Rectal smooth muscle tissue (tissue), 1 donor: ENCODE measurements around the gene TEX11.
"Not testable (repeated sequence)": the region's sequence is repeated elsewhere in the genome, so short reads cannot be mapped to it uniquely, and the experiment has no call there.

ENCODE experiments used
- H3K27ac ChIP-seq: one replicate; pipeline ENCODE4 v1.7.0; 2013; ENCODE audit warnings: low read depth, low read length, inconsistent platforms
- H3K27me3 ChIP-seq: one replicate; pipeline ENCODE4 v1.7.0; 2013; ENCODE audit warnings: low read length; ENCODE audit not compliant: control insufficient read depth, insufficient read depth
- H3K36me3 ChIP-seq: one replicate; pipeline ENCODE4 v1.7.0; 2013; ENCODE audit warnings: low read length; ENCODE audit not compliant: control insufficient read depth, insufficient read depth
- H3K4me1 ChIP-seq: one replicate; pipeline ENCODE4 v1.7.0; 2013; ENCODE audit warnings: low read length; ENCODE audit not compliant: control insufficient read depth, insufficient read depth
- H3K4me3 ChIP-seq: one replicate; pipeline ENCODE4 v1.7.0; 2013; ENCODE audit warnings: low read length
- H3K9ac ChIP-seq: one replicate; pipeline ENCODE4 v1.7.0; 2013; ENCODE audit warnings: low read length

TEX11 gene

GRCh38 chrX:70908541-70908940, at the start of gene TEX11:
Gene TEX11, minus strand, starts transcription at chrX:70908711. Its CDS starts 922 bp downstream, at chrX:70907789.
- H3K27me3 ChIP-seq, result no peaks in the 10 kb centered on the region
- no peaks in the 10 kb centered on the region for H3K36me3 ChIP-seq
- no peak within 1 kb of the TSS for H3K27ac ChIP-seq
- H3K4me3 ChIP-seq, result no peak within 1 kb of the TSS
- no peak within 1 kb of the TSS for H3K9ac ChIP-seq
- no peaks in the 10 kb centered on the region for H3K4me1 ChIP-seq

GRCh38 chrX:70954871-70955270, 46.4 kb upstream of the TEX11 start:
- H3K27me3 ChIP-seq, result no peaks in the 10 kb centered on the region
- no peaks in the 10 kb centered on the region for H3K36me3 ChIP-seq
- no peaks in the 10 kb centered on the region for H3K4me1 ChIP-seq
- no peak overlapping the region for H3K4me3 ChIP-seq
- no peak overlapping the region for H3K27ac ChIP-seq
- H3K9ac ChIP-seq, result no peak overlapping the region

GRCh38 chrX:70924294-70924911, 15.9 kb upstream of the TEX11 start:
- Histone ChIP-seq H3K4me3 (no peak overlapping the region), H3K36me3 (no peaks in the 10 kb centered on the region), H3K4me1 (no peaks in the 10 kb centered on the region), H3K27ac (no peak overlapping the region), H3K9ac (no peak overlapping the region), H3K27me3 (no peaks in the 10 kb centered on the region)

GRCh38 chrX:70922774-70923473, 14.4 kb upstream of the TEX11 start:
- no peak overlapping the region for H3K27ac ChIP-seq
- H3K4me3 ChIP-seq, result no peak overlapping the region
- H3K9ac ChIP-seq, result no peak overlapping the region
- no peaks in the 10 kb centered on the region for H3K27me3 ChIP-seq
- no peaks in the 10 kb centered on the region for H3K36me3 ChIP-seq
- no peaks in the 10 kb centered on the region for H3K4me1 ChIP-seq

GRCh38 chrX:70921709-70922352, 13.3 kb upstream of the TEX11 start:
- Histone ChIP-seq H3K9ac (no peak overlapping the region), H3K4me1 (no peaks in the 10 kb centered on the region), H3K36me3 (no peaks in the 10 kb centered on the region), H3K27me3 (no peaks in the 10 kb centered on the region), H3K4me3 (no peak overlapping the region), H3K27ac (no peak overlapping the region)

GRCh38 chrX:70916754-70917153, 8.2 kb upstream of the TEX11 start:
- H3K27ac ChIP-seq, result no peak overlapping the region
- no peaks in the 10 kb centered on the region for H3K36me3 ChIP-seq
- no peak overlapping the region for H3K9ac ChIP-seq
- H3K4me3 ChIP-seq, result no peak overlapping the region
- H3K27me3 ChIP-seq, result no peaks in the 10 kb centered on the region
- no peaks in the 10 kb centered on the region for H3K4me1 ChIP-seq

- Histone ChIP-seq H3K9ac (no peak overlapping the region), H3K27me3 (no peaks in the 10 kb centered on the region), H3K4me1 (no peaks in the 10 kb centered on the region), H3K4me3 (no peak overlapping the region), H3K36me3 (no peaks in the 10 kb centered on the region), H3K27ac (no peak overlapping the region)
These were observed 611 bp downstream of the TEX11 start for GRCh38 chrX:70907900-70908299.

GRCh38 chrX:70901465-70901864, 7.0 kb downstream of the TEX11 start:
- Histone ChIP-seq H3K36me3 (no peaks in the 10 kb centered on the region), H3K4me1 (no peaks in the 10 kb centered on the region)

GRCh38 chrX:70890441-70890840, 18.1 kb downstream of the TEX11 start:
- H3K27me3 ChIP-seq, H3K36me3 ChIP-seq, H3K9ac ChIP-seq, H3K4me3 ChIP-seq, H3K4me1 ChIP-seq, H3K27ac ChIP-seq: not testable (repeated sequence)

More at GRCh38 chrX:70901465-70901864, 7.0 kb downstream of the TEX11 start:
- Histone ChIP-seq H3K4me3 (no peak overlapping the region), H3K9ac (no peak overlapping the region), H3K27me3 (no peaks in the 10 kb centered on the region), H3K27ac (no peak overlapping the region)

GRCh38 chrX:70878902-70879301, 29.6 kb downstream of the TEX11 start:
- no peak overlapping the region for H3K4me3 ChIP-seq

GRCh38 chrX:70852294-70852693, 56.2 kb downstream of the TEX11 start:
- Histone ChIP-seq H3K4me1 (no peaks in the 10 kb centered on the region), H3K27ac (no peak overlapping the region), H3K27me3 (no peaks in the 10 kb centered on the region), H3K9ac (no peak overlapping the region), H3K36me3 (no peaks in the 10 kb centered on the region), H3K4me3 (no peak overlapping the region)

More at GRCh38 chrX:70878902-70879301, 29.6 kb downstream of the TEX11 start:
- Histone ChIP-seq H3K36me3 (no peaks in the 10 kb centered on the region), H3K4me1 (no peaks in the 10 kb centered on the region), H3K27me3 (no peaks in the 10 kb centered on the region), H3K9ac (no peak overlapping the region), H3K27ac (no peak overlapping the region)

GRCh38 chrX:70844081-70844480, 64.4 kb downstream of the TEX11 start:
- H3K27ac ChIP-seq, H3K27me3 ChIP-seq, H3K4me1 ChIP-seq, H3K36me3 ChIP-seq, H3K9ac ChIP-seq, H3K4me3 ChIP-seq: not testable (repeated sequence)
